Stimulated activated CD4-positive, alpha-beta T cell treated with anti-CD3 and anti-CD28 coated beads, Interleukin-1b, Interleukin-23, amount 100 ng/mL, for 4 hours (primary cell): Measurements from ENCODE around the gene VPS37B.

Experiments
- DNase-seq, 2 donors: peaks; one replicate each; pipeline ENCODE4 v3.0.0-alpha.2; 2020; ENCODE audit warnings: low read depth in 2 of 2

The VPS37B gene

GRCh38 chr12:122852336-122853275 is 43.3 kb downstream of the VPS37B start:
- DNase-seq: no peak

GRCh38 chr12:122851820-122852219 is 44.1 kb downstream of the VPS37B start:
- no peak for DNase-seq

DNA sequence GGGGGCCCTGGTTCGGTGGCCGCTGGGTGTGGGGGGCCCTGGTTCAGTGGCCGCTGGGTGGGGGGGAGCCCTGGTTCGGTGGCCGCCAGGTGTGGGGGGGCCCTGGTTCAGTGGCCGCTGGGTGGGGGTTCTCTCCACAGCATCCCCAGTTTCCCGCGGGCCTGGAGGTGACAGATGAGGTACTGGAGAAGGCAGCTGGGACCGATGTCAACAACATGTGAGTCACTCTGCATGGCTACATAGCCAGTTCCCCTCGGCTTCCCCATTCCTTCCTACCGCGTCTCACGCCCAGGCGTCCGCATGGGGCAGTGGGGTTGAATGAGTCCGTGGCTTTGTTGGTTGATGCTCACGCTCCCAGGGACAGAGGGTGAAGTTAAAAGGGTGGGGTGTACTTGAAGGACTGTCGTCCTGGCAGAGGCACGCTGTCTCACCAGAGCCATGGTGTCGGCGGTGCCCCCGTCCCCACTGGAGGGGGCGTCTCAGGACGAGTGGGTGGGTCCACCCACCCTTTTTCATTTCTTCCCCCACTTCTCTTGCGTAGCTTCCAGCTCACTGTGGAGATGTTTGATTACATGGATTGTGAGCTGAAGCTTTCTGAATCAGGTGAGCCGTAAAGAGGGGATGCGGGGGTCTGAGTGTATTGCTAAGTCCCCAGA is 45.1 kb downstream of the VPS37B start:
- DNase-seq: no peak

DNA sequence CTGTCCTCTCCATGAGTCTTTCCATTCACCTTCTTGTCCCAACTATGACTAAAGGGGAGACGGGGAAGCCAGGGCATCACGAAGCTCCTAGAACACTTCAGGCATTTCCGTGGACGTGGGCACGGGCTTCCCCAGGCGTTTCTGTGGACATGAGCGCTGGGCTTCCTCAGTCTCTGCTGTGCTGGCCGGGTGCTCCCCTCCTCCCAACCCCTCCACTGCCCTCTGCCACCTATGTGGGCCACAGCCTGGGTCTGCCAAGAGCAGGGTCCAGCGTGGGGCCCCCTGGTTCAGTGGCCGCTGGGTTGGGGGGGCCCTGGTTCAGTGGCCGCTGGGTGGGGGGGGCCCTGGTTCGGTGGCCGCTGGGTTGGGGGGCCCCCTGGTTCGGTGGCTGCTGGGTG is 45.9 kb downstream of the VPS37B start:
- no peak for DNase-seq

- no peak for DNase-seq
These were observed 46.4 kb downstream of the VPS37B start for GRCh38 chr12:122849352-122850047.

- no peak for DNase-seq
These were observed 47.2 kb downstream of the VPS37B start for GRCh38 chr12:122848471-122849351.

DNA sequence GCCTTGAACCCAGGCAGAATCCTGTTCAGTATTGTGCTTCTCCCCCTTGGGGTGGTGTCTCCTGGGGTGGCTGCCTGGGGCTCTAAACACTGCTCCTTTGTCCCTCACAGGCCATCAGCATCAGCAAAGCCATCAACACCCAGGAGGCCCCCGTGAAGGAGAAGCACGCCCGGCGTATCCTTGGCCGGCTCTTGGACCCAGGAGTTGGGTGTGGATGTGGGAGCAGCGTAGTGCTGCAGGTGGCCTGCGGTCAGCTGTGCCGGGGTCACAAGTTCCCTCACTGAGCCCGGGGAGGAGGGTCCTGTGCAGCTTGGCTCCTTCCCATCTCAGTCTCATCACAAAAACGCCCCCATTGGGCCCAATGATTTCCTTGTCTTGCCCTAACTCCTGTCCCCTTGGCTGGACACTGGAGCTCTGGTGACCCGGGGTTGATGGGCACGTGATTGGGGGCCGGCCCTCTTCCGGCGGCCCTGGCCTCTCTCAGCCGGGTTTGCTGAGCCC is 48.0 kb downstream of the VPS37B start:
- no peak for DNase-seq

DNA sequence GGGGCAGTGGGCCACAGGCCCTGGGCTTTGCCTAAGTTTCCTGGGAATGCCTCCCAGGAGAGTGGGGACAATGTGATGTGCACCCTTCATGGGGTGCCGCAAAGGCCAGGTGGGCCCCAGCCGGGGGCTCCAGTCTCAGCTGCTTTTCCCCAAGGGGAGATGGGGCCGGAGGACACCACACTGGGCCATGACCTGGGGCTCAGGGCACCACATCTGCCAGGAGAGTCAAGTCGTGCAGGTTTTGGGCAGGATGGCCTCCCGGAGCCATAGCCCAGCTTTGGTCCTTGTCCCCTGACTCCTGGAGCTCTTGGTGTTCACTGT is 48.4 kb downstream of the VPS37B start:
- DNase-seq: no peak

- no peak for DNase-seq
These were observed 49.1 kb downstream of the VPS37B start for GRCh38 chr12:122846622-122847515.

- no peak for DNase-seq
These were observed 49.9 kb downstream of the VPS37B start for GRCh38 chr12:122845865-122846621.

DNA sequence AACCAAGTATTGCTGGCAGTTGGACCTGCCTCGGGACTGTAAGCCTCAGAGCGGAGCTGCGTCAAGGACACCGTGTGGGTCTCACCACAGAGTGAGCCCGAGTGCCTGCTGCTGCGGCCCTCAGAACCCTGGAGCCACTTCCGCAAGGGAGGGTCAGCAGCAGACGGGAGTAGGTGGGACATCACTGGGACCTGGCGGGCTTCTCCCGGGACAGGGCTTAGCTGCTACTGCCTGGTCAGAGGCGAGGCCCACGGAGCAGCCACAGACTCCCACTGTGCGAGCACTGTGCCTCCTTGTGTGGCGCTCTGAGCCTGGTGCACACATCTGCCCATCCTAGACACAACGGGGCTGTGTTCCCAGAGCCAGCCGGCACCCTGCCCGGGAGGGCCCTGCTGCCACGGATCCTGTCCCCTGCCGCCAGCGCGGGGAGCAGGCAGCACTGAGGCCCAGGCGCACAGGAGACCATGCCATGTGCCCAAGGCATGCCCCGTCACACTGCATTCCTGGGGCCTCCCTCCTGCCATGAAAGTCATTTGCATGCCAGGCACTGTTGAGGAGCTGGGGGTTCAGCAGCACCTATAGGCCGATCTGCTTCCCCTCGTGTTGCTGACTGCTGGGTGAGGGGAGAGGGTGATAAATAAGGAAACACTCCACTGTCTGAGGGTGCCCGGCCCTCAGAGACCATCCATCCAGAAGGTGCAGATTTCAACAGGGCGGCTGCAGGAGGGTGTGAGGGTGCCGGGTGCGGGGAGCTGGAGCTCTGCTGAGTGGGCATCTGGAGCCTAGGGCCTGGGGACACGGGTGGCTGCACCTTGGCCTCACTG is 50.7 kb downstream of the VPS37B start:
- DNase-seq: no peak

- no peak for DNase-seq
These were observed 51.5 kb downstream of the VPS37B start for GRCh38 chr12:122844366-122844971.

DNA sequence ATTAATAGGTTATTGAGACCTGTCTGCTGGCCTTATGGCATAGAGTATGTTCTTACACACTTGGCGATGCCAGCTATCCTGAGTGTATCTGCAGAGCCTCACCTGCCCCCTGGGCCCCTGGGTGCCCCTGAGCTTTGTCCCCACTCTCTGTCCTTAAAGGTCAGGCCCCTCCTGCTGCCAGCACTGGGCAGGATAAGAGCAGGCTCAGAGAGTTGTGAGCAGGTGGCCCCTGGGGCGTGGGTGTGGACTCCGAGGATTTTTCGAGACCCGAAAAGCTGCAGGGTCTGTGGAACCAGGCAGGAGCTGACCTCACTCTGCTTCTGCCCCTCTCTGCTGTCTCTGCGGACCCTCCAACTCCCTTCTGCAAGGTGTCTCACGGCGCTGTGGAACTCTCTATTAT is 52.5 kb downstream of the VPS37B start:
- no peak for DNase-seq

GRCh38 chr12:122842505-122843405 is 53.2 kb downstream of the VPS37B start:
- no peak for DNase-seq

GRCh38 chr12:122841544-122842321 is 54.2 kb downstream of the VPS37B start:
- DNase-seq: no peak
